WTC11 (cell line): Measurements from ENCODE around the gene RND2. TPM values are rescaled to one million over a fixed set of nuclear protein-coding genes. Genes with fewer than 3 reads are reported as not detected.

ENCODE experiments used
- ATAC-seq: fragments of 200-7000 bp; cut with Tn5 transposase; 2 replicates; pipeline ENCODE4 v1.10.0; 2021; ENCODE audit warnings: mild to moderate bottlenecking, moderate library complexity
- CTCF ChIA-PET: fragments of 300-600 bp; sonication (Branson Sonifier 250); formaldehyde crosslinking; loops from one replicate; lab custom pipeline; 2021; ENCODE audit warnings: antibody characterized with exemption; lab: Charles Lee
- POLR2A ChIA-PET: fragments of 350-600 bp; sonication (Branson Sonifier 250); formaldehyde crosslinking; loops from one replicate; lab custom pipeline; 2021; ENCODE audit warnings: antibody characterized with exemption; lab: Charles Lee
- DNase-seq: peaks from one replicate; pipeline ENCODE4 v3.0.0; 2021; ENCODE audit warnings: low spot score
- H3K27ac Mint-ChIP-seq: 2 replicates; pipeline ENCODE4 v1.8.0; 2021; ENCODE audit warnings: mixed read lengths
- H3K27me3 Mint-ChIP-seq: 2 replicates; pipeline ENCODE4 v1.8.0; 2021; ENCODE audit warnings: low read depth, mild to moderate bottlenecking, moderate library complexity, mixed read lengths
- H3K36me3 Mint-ChIP-seq: 2 replicates; pipeline ENCODE4 v1.8.0; 2021; ENCODE audit warnings: mixed read lengths
- H3K4me1 Mint-ChIP-seq: 2 replicates; pipeline ENCODE4 v1.8.0; 2022; ENCODE audit warnings: mixed read lengths
- H3K4me3 Mint-ChIP-seq: 2 replicates; pipeline ENCODE4 v1.8.0; 2021; ENCODE audit warnings: mild to moderate bottlenecking, moderate library complexity, mixed read lengths
- H3K9me3 Mint-ChIP-seq: 2 replicates; pipeline ENCODE4 v1.8.0; 2021; ENCODE audit warnings: mixed read lengths
- ATF1 ChIP-seq: sonication (generic); formaldehyde crosslinking; IDR thresholded peaks from 2 replicates; pipeline ENCODE4 v1.8.1; 2023; ENCODE audit warnings: mild to moderate bottlenecking, moderate library complexity, missing genetic modification reagents
- ESRRA ChIP-seq: sonication (generic); formaldehyde crosslinking; IDR thresholded peaks from 2 replicates; pipeline ENCODE4 v1.8.1; 2022; ENCODE audit warnings: mild to moderate bottlenecking, missing genetic modification reagents, borderline replicate concordance
- NR1H2 ChIP-seq: sonication (generic); formaldehyde crosslinking; IDR thresholded peaks from 2 replicates; pipeline ENCODE4 v1.9.0; 2021; ENCODE audit warnings: mild to moderate bottlenecking, moderate library complexity, missing genetic modification reagents
- NR3C1 ChIP-seq: sonication (generic); formaldehyde crosslinking; conservative IDR thresholded peaks from 2 replicates; pipeline ENCODE4 v1.8.1; 2023; ENCODE audit warnings: low read depth, mild to moderate bottlenecking, missing genetic modification reagents
- RELA ChIP-seq: sonication (generic); formaldehyde crosslinking; IDR thresholded peaks from 2 replicates; pipeline ENCODE4 v1.8.1; 2022; ENCODE audit warnings: missing genetic modification reagents, mild to moderate bottlenecking, borderline replicate concordance
- SP1 ChIP-seq: sonication (generic); formaldehyde crosslinking; conservative IDR thresholded peaks from 2 replicates; pipeline ENCODE4 v1.8.1; 2022; ENCODE audit warnings: missing genetic modification reagents
- ZNF138 ChIP-seq: sonication (generic); formaldehyde crosslinking; conservative IDR thresholded peaks from 2 replicates; pipeline ENCODE4 v1.8.1; 2022; ENCODE audit warnings: mild to moderate bottlenecking, moderate library complexity, missing genetic modification reagents
- ZNF281 ChIP-seq: sonication (generic); formaldehyde crosslinking; IDR thresholded peaks from 2 replicates; pipeline ENCODE4 v1.8.0; 2023; ENCODE audit warnings: mild to moderate bottlenecking, missing genetic modification reagents
- ZNF317 ChIP-seq: sonication (generic); formaldehyde crosslinking; IDR thresholded peaks from 2 replicates; pipeline ENCODE4 v1.8.1; 2023; ENCODE audit warnings: low read depth, mild to moderate bottlenecking, moderate library complexity, missing genetic modification reagents, borderline replicate concordance
- ZNF425 ChIP-seq: fragments of 250-450 bp; sonication (Bioruptor Pico); conservative IDR thresholded peaks from 2 replicates; pipeline ENCODE4 v1.9.0; 2021; ENCODE audit warnings: mild to moderate bottlenecking
- ZNF512 ChIP-seq: sonication (generic); formaldehyde crosslinking; IDR thresholded peaks from 2 replicates; pipeline ENCODE4 v1.8.1; 2022; ENCODE audit warnings: missing genetic modification reagents, borderline replicate concordance
- total RNA-seq: library from RNA; stranded (reverse); gene quantifications from 3 replicates; pipeline ENCODE4 v1.2.3, GENCODE V29; 2021
- TF ChIP-seq, protein P1 (sequence below): sonication (generic); formaldehyde crosslinking; IDR thresholded peaks from 2 replicates; pipeline ENCODE4 v1.8.1; 2022; ENCODE audit warnings: low read depth, mild to moderate bottlenecking, moderate library complexity, missing genetic modification reagents, borderline replicate concordance
- TF ChIP-seq, protein P2 (sequence below): sonication (generic); formaldehyde crosslinking; IDR thresholded peaks from 2 replicates; pipeline ENCODE4 v1.8.1; 2023; ENCODE audit warnings: mild to moderate bottlenecking, moderate library complexity, missing genetic modification reagents
- TF ChIP-seq, protein P3 (sequence below): sonication (generic); formaldehyde crosslinking; conservative IDR thresholded peaks from 2 replicates; pipeline ENCODE4 v1.8.1; 2022; ENCODE audit warnings: mild to moderate bottlenecking, missing genetic modification reagents
- TF ChIP-seq, protein P4 (sequence below): sonication (generic); formaldehyde crosslinking; IDR thresholded peaks from 2 replicates; pipeline ENCODE4 v1.8.0; 2023; ENCODE audit warnings: missing genetic modification reagents
- TF ChIP-seq, protein P5 (sequence below): fragments of 250-450 bp; sonication (Bioruptor Pico); IDR thresholded peaks from 2 replicates; pipeline ENCODE4 v1.9.0; 2021; ENCODE audit warnings: mild to moderate bottlenecking, borderline replicate concordance

The RND2 gene
- total RNA-seq, 1 experiment from 2014 or later: 50.2 TPM

DNA sequence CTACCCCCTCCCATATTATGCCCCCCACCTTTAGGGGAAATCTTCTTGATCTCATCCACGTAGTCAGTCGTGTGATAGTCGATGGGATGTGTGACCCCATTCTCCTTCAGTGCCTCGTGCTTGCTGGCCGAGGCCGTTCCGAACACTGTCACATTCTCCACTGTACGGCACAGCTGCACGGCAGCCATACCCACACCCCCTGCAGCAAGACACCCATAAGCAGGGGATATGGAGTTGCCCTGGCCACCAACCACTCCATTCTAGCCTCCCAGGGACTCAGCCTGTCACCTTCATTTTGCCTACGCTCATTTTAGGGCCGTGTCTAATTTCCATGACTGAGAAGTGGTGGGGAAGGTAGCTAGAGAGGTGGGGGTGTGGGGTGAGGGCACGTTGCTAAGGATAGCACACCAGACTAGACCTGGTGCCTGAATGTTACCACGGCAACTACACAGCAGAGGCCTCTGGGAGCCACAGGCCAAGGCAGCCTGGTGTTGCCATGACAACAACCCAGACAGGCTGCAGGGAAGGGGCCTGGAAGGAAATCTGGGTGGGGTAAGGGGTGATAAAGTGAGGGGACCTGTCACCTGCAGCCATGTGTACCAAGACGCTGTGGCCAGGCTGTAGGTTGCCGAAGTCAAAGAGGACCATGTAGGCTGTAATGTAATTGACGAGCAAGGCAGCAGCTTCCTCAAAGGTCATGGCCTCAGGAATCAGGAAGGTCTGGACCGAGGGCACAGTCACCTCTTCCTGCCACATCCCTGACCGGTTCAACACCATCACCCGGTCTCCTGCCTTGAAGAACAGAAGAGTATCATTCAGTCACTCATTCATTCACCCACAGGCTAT lies 6.8 kb upstream of the RND2 start (continued):
- TF ChIP-seq SP1 (CRISPR knock-in tag) (no peak), NR1H2 (no peak), ESRRA (CRISPR knock-in tag) (no peak)

DNA sequence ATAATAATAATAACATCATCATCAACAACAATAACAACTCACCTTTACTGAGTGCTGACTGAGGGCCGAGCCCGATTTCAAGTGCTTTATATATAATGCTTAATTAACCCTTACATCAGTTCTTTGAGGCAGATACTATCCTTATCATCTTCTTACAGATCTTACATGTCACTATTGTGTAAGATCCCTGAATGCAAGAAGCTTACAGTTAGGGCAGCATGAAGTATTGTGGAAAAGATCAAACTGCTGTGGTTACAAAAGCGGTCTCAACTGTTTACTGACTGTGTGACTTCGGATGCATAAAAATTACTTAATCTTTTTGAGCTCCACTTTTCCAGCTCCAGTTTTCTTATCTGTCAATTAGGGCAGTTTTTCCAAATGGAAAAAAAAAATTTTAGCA lies 6.1 kb upstream of the RND2 start:
- peaks cover 37% of the 10 kb centered on the region for H3K4me1 Mint-ChIP-seq
- no peaks in the 10 kb centered on the region for H3K9me3 Mint-ChIP-seq

More for the DNA sequence above, 6.1 kb upstream of the RND2 start:
- Mint-ChIP-seq H3K27me3 (no peaks in the 10 kb centered on the region), H3K36me3 (peaks cover 25% of the 10 kb centered on the region), H3K27ac (no peak overlapping the region)
- no peak for ATAC-seq
- CTCF ChIA-PET: interaction anchor here (1.0 to 1.6 kb wide), 2 partner anchors 21 kb away, joined by 5 to 6 read pairs; partner anchors contain the start of gene RPL27
- POLR2A ChIA-PET: no interaction called here
- TF ChIP-seq, protein P1, sequence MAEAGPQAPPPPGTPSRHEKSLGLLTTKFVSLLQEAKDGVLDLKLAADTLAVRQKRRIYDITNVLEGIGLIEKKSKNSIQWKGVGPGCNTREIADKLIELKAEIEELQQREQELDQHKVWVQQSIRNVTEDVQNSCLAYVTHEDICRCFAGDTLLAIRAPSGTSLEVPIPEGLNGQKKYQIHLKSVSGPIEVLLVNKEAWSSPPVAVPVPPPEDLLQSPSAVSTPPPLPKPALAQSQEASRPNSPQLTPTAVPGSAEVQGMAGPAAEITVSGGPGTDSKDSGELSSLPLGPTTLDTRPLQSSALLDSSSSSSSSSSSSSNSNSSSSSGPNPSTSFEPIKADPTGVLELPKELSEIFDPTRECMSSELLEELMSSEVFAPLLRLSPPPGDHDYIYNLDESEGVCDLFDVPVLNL (CRISPR knock-in tag): no peak
- no peak for TF ChIP-seq ATF1 (CRISPR knock-in tag)
- TF ChIP-seq, protein P2, sequence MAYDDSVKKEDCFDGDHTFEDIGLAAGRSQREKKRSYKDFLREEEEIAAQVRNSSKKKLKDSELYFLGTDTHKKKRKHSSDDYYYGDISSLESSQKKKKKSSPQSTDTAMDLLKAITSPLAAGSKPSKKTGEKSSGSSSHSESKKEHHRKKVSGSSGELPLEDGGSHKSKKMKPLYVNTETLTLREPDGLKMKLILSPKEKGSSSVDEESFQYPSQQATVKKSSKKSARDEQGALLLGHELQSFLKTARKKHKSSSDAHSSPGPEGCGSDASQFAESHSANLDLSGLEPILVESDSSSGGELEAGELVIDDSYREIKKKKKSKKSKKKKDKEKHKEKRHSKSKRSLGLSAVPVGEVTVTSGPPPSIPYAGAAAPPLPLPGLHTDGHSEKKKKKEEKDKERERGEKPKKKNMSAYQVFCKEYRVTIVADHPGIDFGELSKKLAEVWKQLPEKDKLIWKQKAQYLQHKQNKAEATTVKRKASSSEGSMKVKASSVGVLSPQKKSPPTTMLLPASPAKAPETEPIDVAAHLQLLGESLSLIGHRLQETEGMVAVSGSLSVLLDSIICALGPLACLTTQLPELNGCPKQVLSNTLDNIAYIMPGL: no peak
- no peak for TF ChIP-seq ZNF138
- TF ChIP-seq ZNF512: no peak
- TF ChIP-seq ZNF317 (CRISPR knock-in tag): no peak
- TF ChIP-seq SP1 (CRISPR knock-in tag): no peak
- TF ChIP-seq RELA (CRISPR knock-in tag): no peak
- TF ChIP-seq ZNF425: no peak
- no peak for TF ChIP-seq NR1H2
- TF ChIP-seq NR3C1: no peak
- TF ChIP-seq, protein P3, sequence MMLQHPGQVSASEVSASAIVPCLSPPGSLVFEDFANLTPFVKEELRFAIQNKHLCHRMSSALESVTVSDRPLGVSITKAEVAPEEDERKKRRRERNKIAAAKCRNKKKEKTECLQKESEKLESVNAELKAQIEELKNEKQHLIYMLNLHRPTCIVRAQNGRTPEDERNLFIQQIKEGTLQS (CRISPR knock-in tag): no peak
- TF ChIP-seq, protein P4, sequence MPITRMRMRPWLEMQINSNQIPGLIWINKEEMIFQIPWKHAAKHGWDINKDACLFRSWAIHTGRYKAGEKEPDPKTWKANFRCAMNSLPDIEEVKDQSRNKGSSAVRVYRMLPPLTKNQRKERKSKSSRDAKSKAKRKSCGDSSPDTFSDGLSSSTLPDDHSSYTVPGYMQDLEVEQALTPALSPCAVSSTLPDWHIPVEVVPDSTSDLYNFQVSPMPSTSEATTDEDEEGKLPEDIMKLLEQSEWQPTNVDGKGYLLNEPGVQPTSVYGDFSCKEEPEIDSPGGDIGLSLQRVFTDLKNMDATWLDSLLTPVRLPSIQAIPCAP (CRISPR knock-in tag): no peak
- TF ChIP-seq ZNF281 (CRISPR knock-in tag): no peak
- TF ChIP-seq, protein P5, sequence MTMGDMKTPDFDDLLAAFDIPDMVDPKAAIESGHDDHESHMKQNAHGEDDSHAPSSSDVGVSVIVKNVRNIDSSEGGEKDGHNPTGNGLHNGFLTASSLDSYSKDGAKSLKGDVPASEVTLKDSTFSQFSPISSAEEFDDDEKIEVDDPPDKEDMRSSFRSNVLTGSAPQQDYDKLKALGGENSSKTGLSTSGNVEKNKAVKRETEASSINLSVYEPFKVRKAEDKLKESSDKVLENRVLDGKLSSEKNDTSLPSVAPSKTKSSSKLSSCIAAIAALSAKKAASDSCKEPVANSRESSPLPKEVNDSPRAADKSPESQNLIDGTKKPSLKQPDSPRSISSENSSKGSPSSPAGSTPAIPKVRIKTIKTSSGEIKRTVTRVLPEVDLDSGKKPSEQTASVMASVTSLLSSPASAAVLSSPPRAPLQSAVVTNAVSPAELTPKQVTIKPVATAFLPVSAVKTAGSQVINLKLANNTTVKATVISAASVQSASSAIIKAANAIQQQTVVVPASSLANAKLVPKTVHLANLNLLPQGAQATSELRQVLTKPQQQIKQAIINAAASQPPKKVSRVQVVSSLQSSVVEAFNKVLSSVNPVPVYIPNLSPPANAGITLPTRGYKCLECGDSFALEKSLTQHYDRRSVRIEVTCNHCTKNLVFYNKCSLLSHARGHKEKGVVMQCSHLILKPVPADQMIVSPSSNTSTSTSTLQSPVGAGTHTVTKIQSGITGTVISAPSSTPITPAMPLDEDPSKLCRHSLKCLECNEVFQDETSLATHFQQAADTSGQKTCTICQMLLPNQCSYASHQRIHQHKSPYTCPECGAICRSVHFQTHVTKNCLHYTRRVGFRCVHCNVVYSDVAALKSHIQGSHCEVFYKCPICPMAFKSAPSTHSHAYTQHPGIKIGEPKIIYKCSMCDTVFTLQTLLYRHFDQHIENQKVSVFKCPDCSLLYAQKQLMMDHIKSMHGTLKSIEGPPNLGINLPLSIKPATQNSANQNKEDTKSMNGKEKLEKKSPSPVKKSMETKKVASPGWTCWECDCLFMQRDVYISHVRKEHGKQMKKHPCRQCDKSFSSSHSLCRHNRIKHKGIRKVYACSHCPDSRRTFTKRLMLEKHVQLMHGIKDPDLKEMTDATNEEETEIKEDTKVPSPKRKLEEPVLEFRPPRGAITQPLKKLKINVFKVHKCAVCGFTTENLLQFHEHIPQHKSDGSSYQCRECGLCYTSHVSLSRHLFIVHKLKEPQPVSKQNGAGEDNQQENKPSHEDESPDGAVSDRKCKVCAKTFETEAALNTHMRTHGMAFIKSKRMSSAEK (CRISPR knock-in tag): no peak
- TF ChIP-seq, all 79 proteins: peak for 0
- no peak for DNase-seq
- H3K4me3 Mint-ChIP-seq: no peak overlapping the region
